Aorta (tissue), 5 donors: ENCODE results near the gene ZNF829. TPM values are rescaled to one million over a fixed set of nuclear protein-coding genes. Genes with fewer than 3 reads are reported as not detected.

Experiments used
- ATAC-seq: fragments of 200-7000 bp; cut with Tn5 transposase; one replicate; pipeline ENCODE4 v1.9.1; 2022; ENCODE audit warnings: moderate library complexity; ENCODE audit not compliant: low FRiP score
- DNase-seq, 2 donors: peaks; one replicate each; pipeline ENCODE4 v3.0.0-alpha.2; 2020
- H3K27ac ChIP-seq, 2 donors: one replicate each; pipeline ENCODE4 v1.5.1; 2013; ENCODE audit warnings: low read length in 2 of 2, mild to moderate bottlenecking in 2 of 2, moderate library complexity in 2 of 2, control low read depth in 1 of 2, inconsistent platforms in 1 of 2, low read depth in 1 of 2
- H3K27me3 ChIP-seq, 2 donors: one replicate each; pipeline ENCODE4 v1.6.1; 2013; ENCODE audit warnings: control low read depth in 1 of 2, low read length in 1 of 2, mild to moderate bottlenecking in 1 of 2, moderate library complexity in 1 of 2; ENCODE audit not compliant: insufficient read depth in 2 of 2, control insufficient read depth in 1 of 2
- H3K36me3 ChIP-seq, 2 donors: one replicate each; pipeline ENCODE4 v1.6.1; 2013; ENCODE audit warnings: control low read depth in 1 of 2, low read length in 1 of 2, mild to moderate bottlenecking in 1 of 2; ENCODE audit not compliant: insufficient read depth in 2 of 2, control insufficient read depth in 1 of 2
- H3K4me1 ChIP-seq, 2 donors: one replicate each; pipeline ENCODE4 v1.6.1; 2013; ENCODE audit warnings: low read length in 2 of 2, control low read depth in 1 of 2, mild to moderate bottlenecking in 1 of 2, moderate library complexity in 1 of 2; ENCODE audit not compliant: insufficient read depth in 2 of 2, control insufficient read depth in 1 of 2
- H3K4me3 ChIP-seq, 2 donors: one replicate each; pipeline ENCODE4 v1.5.1; 2013; ENCODE audit warnings: low read length in 2 of 2, control low read depth in 1 of 2, mild to moderate bottlenecking in 1 of 2
- H3K9me3 ChIP-seq: one replicate; pipeline ENCODE4 v1.6.1; 2013; ENCODE audit warnings: mild to moderate bottlenecking, low read length; ENCODE audit not compliant: control insufficient read depth
- WGBS, 2 donors: extraction: QIAGEN DNeasy Blood & Tissue Kit; methylation state at CpG; one replicate each; pipeline ENCODE4 v1.1.7; 2013; 5-methylcytosine and 5-hydroxymethylcytosine counted together
- intact Hi-C, 2 donors: fragments of 100-400 bp; cut with DNase I; formaldehyde crosslinking; loops; one replicate each; pipeline versions ENCODE4 v1.14.2 to v1.15.0; 2022
- long read RNA-seq, 2 donors: library from polyadenylated mRNA; unstranded; transcript quantifications; one replicate each; pipeline ENCODE4 v2.0.0, GENCODE V29; 2020 to 2021
- polyA plus RNA-seq, 2 donors: library from polyadenylated mRNA; stranded (reverse); fragments of 200-250 nt; gene quantifications; one replicate each; pipeline ENCODE4 v1.2.3, GENCODE V29; 2013
- total RNA-seq, 2 donors: library from RNA; stranded (reverse); fragmentation: NEBNext Ultra II Directional; extraction: Animal tissue kit (Norgen Biotek cat#: 25700); gene quantifications; one replicate each; pipeline ENCODE4 v1.2.1, GENCODE V29; 2021
- donor health status: healthy with polysubstance abuse.
- donor health status: Bipolar disorder and iron deficiency.
- donor health status: DM: no; HTN: no; CAD: no.
- donor health status: DM: no; HTN: no; CAD: no.
- donor health status: DM: yes; HTN: yes; CAD: no.

Gene ZNF829
- total RNA-seq, result 1 to 10 TPM; 3.1 to 3.5 TPM
- polyA plus RNA-seq, result 1 to 10 TPM in 1 of 2 donors, under 1 TPM in 1; 0.75 to 2.6 TPM
- long read RNA-seq, donor 1, partial matches to known transcripts, result 0 of 1 reads
- long read RNA-seq, donor 1, other reads (novel, unspliced or antisense), result 1 of 1 reads
- long read RNA-seq, donor 2, partial matches to known transcripts, result 0 of 1 reads
- long read RNA-seq, donor 2, other reads (novel, unspliced or antisense), result 1 of 1 reads

DNA sequence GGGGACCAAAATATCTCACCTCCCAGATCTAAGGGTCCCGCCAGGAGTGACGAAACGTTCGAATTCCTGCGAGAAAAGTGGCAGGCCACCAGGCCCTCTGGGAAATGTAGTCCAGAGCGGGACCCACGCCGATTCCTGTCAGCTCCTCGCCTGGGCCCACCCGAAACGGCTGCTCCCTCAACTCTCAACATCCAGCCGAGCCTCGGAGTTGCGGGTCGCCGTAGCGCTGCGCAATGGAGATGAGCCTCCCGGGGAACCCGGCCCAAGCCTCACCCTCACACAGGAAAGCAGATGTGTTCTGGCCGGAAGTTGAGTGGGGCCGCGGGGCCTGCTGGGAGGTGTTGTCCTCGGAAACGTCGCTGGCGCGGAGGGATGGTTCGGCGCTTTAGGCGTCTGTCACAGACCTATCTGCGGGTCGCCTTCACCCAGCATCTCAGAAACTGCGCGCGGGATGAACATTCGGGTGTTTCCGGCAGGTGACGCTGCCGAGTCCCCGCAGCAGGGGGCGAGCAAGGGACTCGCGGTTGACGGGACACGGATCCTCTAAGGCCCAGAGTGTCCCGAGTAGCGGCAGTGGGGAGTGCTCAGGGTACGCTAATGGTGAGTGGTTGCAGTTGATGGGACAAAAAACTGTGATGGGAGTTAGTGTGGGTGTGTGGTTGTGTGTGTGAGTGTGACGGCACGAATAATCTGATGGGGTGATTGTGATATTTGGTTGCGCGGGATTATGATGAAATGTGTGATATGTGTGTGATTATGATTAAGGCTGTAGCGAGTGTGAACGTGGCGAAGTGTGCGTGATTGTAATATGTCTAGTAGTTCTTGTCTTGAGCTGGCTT lies at the start of gene ZNF829, which contains the start of gene ZNF568:
TSS of gene ZNF829 (minus strand) at position 300 of the 839 bp plus-strand sequence. CDS start 1,124 bp downstream, outside the sequence.
TSS of gene ZNF568 (plus strand) at position 341 of the 839 bp plus-strand sequence. CDS start 6,439 bp downstream, outside the sequence.
- Histone ChIP-seq H3K27ac (peak within 1 kb of the TSS; percentile 45 to 97), H3K4me1 (no peaks in the 10 kb centered on the region), H3K27me3 (no peaks in the 10 kb centered on the region), H3K9me3 (no peaks in the 10 kb centered on the region), H3K4me3 (peak within 1 kb of the TSS; percentile 77 to 81), H3K36me3 (peaks cover 0 to 7% of the 10 kb centered on the region in 2 donors)
- 1% methylated on average over 57 of the region's 57 CpGs for WGBS, 2 donors
- DNase-seq (peak; percentile 94 to 97), ATAC-seq (peak; percentile 96)
- intact Hi-C loops, result loop anchor here (5.0 kb wide), 3 partner anchors 56 to 306 kb away; partner anchors contain the start of gene ZNF345 (in 1 of the 2)

DNA sequence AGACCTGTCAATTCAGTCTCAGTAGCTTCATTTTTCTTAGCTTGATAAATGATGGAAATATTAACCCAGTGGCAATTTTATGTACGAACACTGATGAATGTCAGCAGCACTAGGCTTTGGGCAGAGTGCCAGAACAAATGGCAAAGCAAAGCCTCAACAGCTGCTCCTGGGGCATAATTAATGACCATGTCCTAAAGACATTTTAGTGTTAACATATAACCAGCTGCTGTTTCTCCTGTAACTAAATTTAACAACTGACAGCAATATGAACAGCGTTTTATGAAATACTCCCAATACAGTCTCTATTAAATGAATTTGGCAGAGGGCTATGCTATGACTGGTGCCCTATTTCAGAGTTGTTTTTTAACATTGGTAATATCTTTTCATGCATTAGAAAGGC lies 47.2 kb upstream of the ZNF829 start:
- H3K27me3 ChIP-seq, result no peaks in the 10 kb centered on the region
- intact Hi-C loops, result no loop called here
- peaks cover 2% of the 10 kb centered on the region for H3K9me3 ChIP-seq
- no peak overlapping the region for H3K4me3 ChIP-seq
- no peak for DNase-seq
- no peaks in the 10 kb centered on the region for H3K36me3 ChIP-seq
- H3K27ac ChIP-seq, result no peak overlapping the region
- H3K4me1 ChIP-seq, result no peaks in the 10 kb centered on the region
- ATAC-seq, result no peak
- 11 to 25% methylated on average over 2 of the region's 2 CpGs for WGBS, 2 donors

DNA sequence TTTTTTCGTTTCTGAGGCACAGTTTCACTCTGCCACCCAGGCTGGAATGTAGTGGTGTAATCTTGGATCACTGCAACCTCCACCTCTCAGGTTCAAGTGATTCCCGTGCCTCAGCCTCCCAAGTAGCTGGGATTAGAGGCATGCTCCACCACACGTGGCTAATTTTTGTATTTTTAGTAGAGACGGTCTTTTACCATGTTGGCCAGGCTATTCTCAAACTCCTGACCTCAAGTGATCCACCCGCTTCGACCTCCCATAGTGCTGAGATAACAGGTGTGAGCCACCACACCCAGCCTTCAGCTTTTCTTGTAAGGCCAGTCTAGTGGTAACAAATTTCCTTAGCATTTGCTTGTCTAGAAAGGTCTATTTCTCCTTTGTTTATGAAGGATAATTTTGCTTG lies 46.3 kb upstream of the ZNF829 start:
- H3K9me3 ChIP-seq, result peaks cover 2% of the 10 kb centered on the region

DNA sequence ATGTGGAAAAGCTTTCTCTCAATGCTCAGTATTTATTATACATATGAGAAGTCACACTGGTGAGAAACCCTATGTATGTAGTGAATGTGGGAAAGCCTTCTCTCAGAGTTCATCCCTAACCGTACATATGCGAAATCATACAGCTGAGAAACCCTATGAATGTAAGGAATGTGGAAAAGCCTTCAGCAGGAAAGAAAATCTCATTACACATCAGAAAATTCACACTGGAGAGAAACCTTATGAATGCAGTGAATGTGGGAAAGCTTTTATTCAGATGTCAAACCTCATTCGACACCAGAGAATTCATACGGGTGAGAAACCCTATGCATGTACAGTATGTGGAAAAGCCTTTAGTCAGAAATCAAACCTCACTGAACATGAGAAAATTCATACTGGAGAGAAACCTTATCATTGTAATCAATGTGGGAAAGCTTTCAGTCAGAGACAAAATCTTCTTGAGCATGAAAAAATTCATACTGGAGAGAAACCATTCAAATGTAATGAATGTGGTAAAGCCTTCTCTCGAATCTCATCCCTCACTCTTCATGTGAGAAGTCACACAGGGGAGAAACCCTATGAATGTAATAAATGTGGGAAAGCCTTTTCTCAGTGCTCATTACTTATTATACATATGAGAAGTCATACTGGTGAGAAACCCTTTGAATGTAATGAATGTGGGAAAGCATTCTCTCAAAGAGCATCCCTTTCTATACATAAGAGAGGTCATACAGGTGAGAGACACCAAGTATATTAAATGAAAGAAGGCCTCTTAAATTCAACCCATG lies 34.4 kb upstream of the ZNF829 start:
- H3K36me3 ChIP-seq, result peaks cover 3 to 25% of the 10 kb centered on the region in 2 donors
- DNase-seq, result no peak
- no peaks in the 10 kb centered on the region for H3K27me3 ChIP-seq
- no peaks in the 10 kb centered on the region for H3K4me1 ChIP-seq
- no peak overlapping the region for H3K27ac ChIP-seq
- intact Hi-C loops, result no loop called here
- H3K4me3 ChIP-seq, result no peak overlapping the region
- 97 to 98% methylated on average over 5 of the region's 5 CpGs for WGBS, 2 donors
- H3K9me3 ChIP-seq, result peaks cover 7% of the 10 kb centered on the region
- ATAC-seq, result no peak

More for the DNA sequence above, 46.3 kb upstream of the ZNF829 start:
- DNase-seq (no peak), ATAC-seq (no peak)
- Histone ChIP-seq H3K36me3 (no peaks in the 10 kb centered on the region), H3K4me3 (no peak overlapping the region), H3K27me3 (no peaks in the 10 kb centered on the region), H3K27ac (no peak overlapping the region), H3K4me1 (no peaks in the 10 kb centered on the region)
- 86 to 88% methylated on average over 6 of the region's 6 CpGs for WGBS, 2 donors
- intact Hi-C loops, result no loop called here

DNA sequence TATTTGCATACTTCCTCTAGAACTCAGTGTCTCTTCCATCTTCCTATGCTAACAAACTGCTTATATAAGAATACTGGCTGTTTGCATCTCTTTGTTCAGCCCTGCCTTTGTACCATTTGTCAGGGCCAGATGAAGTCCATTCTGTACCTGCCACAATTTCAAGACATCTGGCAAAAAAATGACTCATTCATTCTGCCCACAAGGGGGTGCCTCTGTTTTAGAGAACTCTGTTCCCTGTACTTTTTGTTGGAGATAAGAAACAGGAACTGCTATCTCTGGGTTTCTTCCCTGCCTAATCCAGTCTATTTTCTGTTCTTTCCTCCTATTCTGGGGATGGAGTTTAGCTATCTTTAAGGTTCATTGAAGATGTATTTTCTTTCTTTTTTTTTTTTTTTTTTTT lies 23.1 kb upstream of the ZNF829 start:
- intact Hi-C loops, result no loop called here
- H3K9me3 ChIP-seq, result peaks cover 8% of the 10 kb centered on the region
- H3K4me3 ChIP-seq, result no peak overlapping the region
- H3K36me3 ChIP-seq, result peaks cover 10 to 12% of the 10 kb centered on the region in 2 donors
- H3K27me3 ChIP-seq, result no peaks in the 10 kb centered on the region
- no peak overlapping the region for H3K27ac ChIP-seq
- no peaks in the 10 kb centered on the region for H3K4me1 ChIP-seq
- ATAC-seq (no peak), DNase-seq (no peak)

DNA sequence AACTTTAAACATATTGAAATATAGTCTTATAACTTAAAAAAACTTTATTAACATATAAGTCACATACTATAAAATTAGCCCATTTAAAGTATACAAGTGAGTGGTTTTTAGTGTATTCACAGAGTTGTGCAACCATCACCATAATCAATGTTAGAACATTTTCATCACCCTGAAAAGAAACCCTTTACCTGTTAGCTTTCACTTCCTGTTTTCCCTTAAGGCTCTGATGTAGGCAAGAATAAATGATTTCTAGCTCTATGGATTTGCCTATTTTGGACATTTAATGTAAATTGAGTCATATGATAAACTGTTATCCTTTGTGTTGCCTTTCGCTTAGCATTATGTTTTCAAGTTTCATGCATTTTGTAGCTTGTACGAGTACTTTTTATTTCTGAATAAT lies 15.6 kb upstream of the ZNF829 start:
- no peak overlapping the region for H3K4me3 ChIP-seq
- H3K9me3 ChIP-seq, result peaks cover 15% of the 10 kb centered on the region
- peaks cover 2 to 9% of the 10 kb centered on the region in 2 donors for H3K36me3 ChIP-seq
- H3K27me3 ChIP-seq, result no peaks in the 10 kb centered on the region
- ATAC-seq (no peak), DNase-seq (no peak)
- H3K4me1 ChIP-seq, result no peaks in the 10 kb centered on the region
- intact Hi-C loops, result no loop called here
- WGBS, 2 donors, result 98 to 99% methylated on average over 2 of the region's 2 CpGs
- no peak overlapping the region for H3K27ac ChIP-seq

DNA sequence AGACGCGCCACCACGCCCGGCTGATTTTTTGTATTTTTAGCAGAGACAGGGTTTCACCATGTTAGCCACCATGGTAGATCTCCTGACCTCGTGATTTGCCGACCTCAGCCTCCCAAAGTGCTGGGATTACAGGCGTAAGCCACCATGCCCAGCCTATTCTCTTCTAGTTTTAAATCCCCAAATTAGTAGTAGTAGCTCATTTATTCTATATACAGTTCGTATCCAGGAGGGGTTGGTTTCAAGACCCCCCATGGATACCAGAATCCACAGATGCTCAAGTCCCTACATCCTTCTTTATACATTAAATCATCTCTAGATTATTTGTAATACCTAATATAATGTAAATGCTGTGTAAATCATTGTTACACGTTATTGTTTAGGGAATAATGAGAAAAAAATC lies 2.0 kb upstream of the ZNF829 start:
- no peak for ATAC-seq
- no peak overlapping the region for H3K27ac ChIP-seq
- peaks cover 2 to 6% of the 10 kb centered on the region in 2 donors for H3K36me3 ChIP-seq
- peaks cover 2% of the 10 kb centered on the region for H3K9me3 ChIP-seq
- no peaks in the 10 kb centered on the region for H3K4me1 ChIP-seq
- H3K27me3 ChIP-seq, result no peaks in the 10 kb centered on the region
- intact Hi-C loops, result loop anchor here (5.0 kb wide), 3 partner anchors 54 to 304 kb away; partner anchors contain the start of gene ZNF345 (in 1 of the 2)
- DNase-seq, result no peak
- no peak overlapping the region for H3K4me3 ChIP-seq
- WGBS, 2 donors, result 95 to 97% methylated on average over 9 of the region's 9 CpGs

DNA sequence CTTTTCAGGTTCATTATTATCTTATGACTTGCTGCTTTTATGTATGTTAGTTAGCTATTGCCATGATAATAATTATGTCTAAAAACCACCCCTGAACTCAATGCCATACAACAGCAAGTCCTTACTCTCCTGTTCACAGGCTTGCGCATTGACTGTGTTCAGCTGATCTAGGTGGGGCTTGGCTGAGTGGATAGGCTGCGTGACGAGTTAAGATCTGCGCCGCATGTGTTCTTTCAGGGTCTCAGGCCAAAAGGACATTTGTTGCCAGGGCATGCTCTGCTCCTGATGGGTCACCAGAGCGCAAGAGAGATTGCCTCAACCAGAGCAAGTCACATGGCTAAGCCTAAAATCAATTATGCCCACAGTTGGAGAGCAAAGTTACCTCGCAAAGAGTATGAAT lies 900 bp upstream of the ZNF829 start:
- intact Hi-C loops, result loop anchor here (5.0 kb wide), 3 partner anchors 55 to 305 kb away; partner anchors contain the start of gene ZNF345 (in 1 of the 2)

More for the DNA sequence above, 900 bp upstream of the ZNF829 start:
- Histone ChIP-seq H3K27ac (no peak overlapping the region), H3K9me3 (peaks cover under 1% of the 10 kb centered on the region), H3K4me1 (no peaks in the 10 kb centered on the region), H3K36me3 (peaks cover under 1% of the 10 kb centered on the region in 2 donors), H3K4me3 (peak overlapping the region; percentile 77 to 81), H3K27me3 (no peaks in the 10 kb centered on the region)
- WGBS, 2 donors, result 24 to 27% methylated on average over 7 of the region's 7 CpGs
- DNase-seq (no peak), ATAC-seq (no peak)
